ENCODE data around the gene SPCS1.

DNA sequence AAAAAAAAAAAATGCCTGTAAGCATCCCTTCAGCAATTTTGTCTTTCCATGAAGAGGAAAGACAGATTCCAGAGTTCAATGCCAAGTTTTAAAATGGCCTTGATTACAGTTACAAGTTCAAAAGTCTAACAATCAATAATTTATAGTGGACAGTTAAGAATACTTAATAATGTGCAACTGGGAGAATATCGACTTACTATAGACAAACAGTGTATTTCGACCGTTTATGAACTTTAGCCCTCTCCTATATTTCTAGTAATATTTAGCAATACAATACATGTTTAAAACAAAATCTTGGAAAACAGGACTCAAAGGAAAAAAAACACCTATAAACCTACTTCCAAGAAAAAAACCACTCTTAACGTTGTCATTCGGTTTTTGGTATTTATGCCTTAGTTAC is 21.7 kb upstream of the SPCS1 start:
- TF ChIP-seq, protein P1, sequence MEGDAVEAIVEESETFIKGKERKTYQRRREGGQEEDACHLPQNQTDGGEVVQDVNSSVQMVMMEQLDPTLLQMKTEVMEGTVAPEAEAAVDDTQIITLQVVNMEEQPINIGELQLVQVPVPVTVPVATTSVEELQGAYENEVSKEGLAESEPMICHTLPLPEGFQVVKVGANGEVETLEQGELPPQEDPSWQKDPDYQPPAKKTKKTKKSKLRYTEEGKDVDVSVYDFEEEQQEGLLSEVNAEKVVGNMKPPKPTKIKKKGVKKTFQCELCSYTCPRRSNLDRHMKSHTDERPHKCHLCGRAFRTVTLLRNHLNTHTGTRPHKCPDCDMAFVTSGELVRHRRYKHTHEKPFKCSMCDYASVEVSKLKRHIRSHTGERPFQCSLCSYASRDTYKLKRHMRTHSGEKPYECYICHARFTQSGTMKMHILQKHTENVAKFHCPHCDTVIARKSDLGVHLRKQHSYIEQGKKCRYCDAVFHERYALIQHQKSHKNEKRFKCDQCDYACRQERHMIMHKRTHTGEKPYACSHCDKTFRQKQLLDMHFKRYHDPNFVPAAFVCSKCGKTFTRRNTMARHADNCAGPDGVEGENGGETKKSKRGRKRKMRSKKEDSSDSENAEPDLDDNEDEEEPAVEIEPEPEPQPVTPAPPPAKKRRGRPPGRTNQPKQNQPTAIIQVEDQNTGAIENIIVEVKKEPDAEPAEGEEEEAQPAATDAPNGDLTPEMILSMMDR (IDR thresholded peaks at IDR 0.05) = no peak
- no peak for TF ChIP-seq POLR2A (IDR thresholded peaks at IDR 0.05)
